H9 (cell line): ENCODE results near the gene CYFIP1. TPM values are rescaled to one million over a fixed set of nuclear protein-coding genes. Genes with fewer than 3 reads are reported as not detected.

Source experiments
- DNase-seq: peaks from one replicate; pipeline ENCODE4 v3.0.0-alpha.2; 2017
- H2AFZ ChIP-seq: one replicate; pipeline ENCODE4 v1.6.1; 2013; ENCODE audit warnings: mild to moderate bottlenecking, low read length, control low read depth, moderate library complexity
- H2AK5ac ChIP-seq: 2 replicates; pipeline ENCODE4 v1.6.1; 2013; ENCODE audit warnings: low read length, control low read depth, mixed read lengths; ENCODE audit not compliant: insufficient read length
- H2BK120ac ChIP-seq: one replicate; pipeline ENCODE4 v1.6.1; 2013; ENCODE audit warnings: low read depth, mild to moderate bottlenecking, low read length, control low read depth, inconsistent platforms; ENCODE audit not compliant: poor library complexity, severe bottlenecking
- H2BK12ac ChIP-seq: 2 replicates; pipeline ENCODE4 v1.6.1; 2013; ENCODE audit warnings: low read length, control low read depth, mixed read lengths, low read depth; ENCODE audit not compliant: insufficient read length
- H2BK15ac ChIP-seq: 2 replicates; pipeline ENCODE4 v1.6.1; 2013; ENCODE audit warnings: low read depth, low read length, control low read depth
- H2BK20ac ChIP-seq: one replicate; pipeline ENCODE4 v1.6.1; 2013; ENCODE audit warnings: low read depth, mild to moderate bottlenecking, low read length, control low read depth, inconsistent platforms; ENCODE audit not compliant: poor library complexity, severe bottlenecking
- H2BK5ac ChIP-seq: 2 replicates; pipeline ENCODE4 v1.6.1; 2013; ENCODE audit warnings: low read length, control low read depth, mixed read lengths; ENCODE audit not compliant: insufficient read length
- H3K14ac ChIP-seq: 2 replicates; pipeline ENCODE4 v1.6.1; 2013; ENCODE audit warnings: low read length, control low read depth; ENCODE audit not compliant: insufficient read depth
- H3K18ac ChIP-seq: 2 replicates; pipeline ENCODE4 v1.6.1; 2013; ENCODE audit warnings: low read depth, mild to moderate bottlenecking, mixed read lengths, low read length, control low read depth; ENCODE audit not compliant: insufficient read length
- H3K23ac ChIP-seq: 2 replicates; pipeline ENCODE4 v1.6.1; 2013; ENCODE audit warnings: low read length, control low read depth, mixed read lengths, low read depth; ENCODE audit not compliant: insufficient read length
- H3K23me2 ChIP-seq: 2 replicates; pipeline ENCODE4 v1.6.1; 2013; ENCODE audit warnings: low read depth, mild to moderate bottlenecking, mixed read lengths, low read length, control low read depth; ENCODE audit not compliant: insufficient read length, poor library complexity, severe bottlenecking
- H3K27ac ChIP-seq: 2 replicates; pipeline ENCODE4 v1.5.1; 2013; ENCODE audit warnings: low read length, control low read depth, mixed read lengths, low read depth; ENCODE audit not compliant: insufficient read length
- H3K27me3 ChIP-seq: 2 replicates; pipeline ENCODE4 v1.6.1; 2013; ENCODE audit warnings: low read length, control low read depth, inconsistent platforms; ENCODE audit not compliant: insufficient read depth
- H3K4ac ChIP-seq: 2 replicates; pipeline ENCODE4 v1.6.1; 2013; ENCODE audit warnings: low read depth, mild to moderate bottlenecking, control low read depth, inconsistent platforms, low read length, moderate library complexity
- H3K4me1 ChIP-seq: 2 replicates; pipeline ENCODE4 v1.6.1; 2013; ENCODE audit warnings: low read length, control low read depth, inconsistent platforms; ENCODE audit not compliant: insufficient read depth
- H3K4me2 ChIP-seq: 2 replicates; pipeline ENCODE4 v1.6.1; 2013; ENCODE audit warnings: low read length, control low read depth, mixed read lengths; ENCODE audit not compliant: insufficient read length, insufficient read depth
- H3K56ac ChIP-seq: 2 replicates; pipeline ENCODE4 v1.6.1; 2013; ENCODE audit warnings: low read depth, mild to moderate bottlenecking, mixed read lengths, low read length, control low read depth; ENCODE audit not compliant: insufficient read length
- H3K79me1 ChIP-seq: 2 replicates; pipeline ENCODE4 v1.6.1; 2013; ENCODE audit warnings: low read depth, mild to moderate bottlenecking, moderate library complexity, low read length, control low read depth, inconsistent platforms; ENCODE audit not compliant: insufficient read depth, poor library complexity, severe bottlenecking
- H3K79me2 ChIP-seq: 2 replicates; pipeline ENCODE4 v1.6.1; 2013; ENCODE audit warnings: low read length, control low read depth, inconsistent platforms; ENCODE audit not compliant: insufficient read depth
- H3K9ac ChIP-seq: 2 replicates; pipeline ENCODE4 v1.6.1; 2013; ENCODE audit warnings: low read length, control low read depth, mixed read lengths; ENCODE audit not compliant: insufficient read length; ENCODE audit errors: extremely low read depth
- H3K9me3 ChIP-seq: one replicate; pipeline ENCODE4 v1.6.1; 2013; ENCODE audit warnings: low read depth, low read length, inconsistent platforms; ENCODE audit not compliant: control insufficient read depth
- H3T11ph ChIP-seq: one replicate; pipeline ENCODE4 v1.6.1; 2013; ENCODE audit warnings: mild to moderate bottlenecking, low read length, control low read depth, inconsistent platforms
- H4K20me1 ChIP-seq: one replicate; pipeline ENCODE4 v1.6.1; 2013; ENCODE audit not compliant: control insufficient read depth, insufficient read length, insufficient read depth
- H4K5ac ChIP-seq: 2 replicates; pipeline ENCODE4 v1.6.1; 2013; ENCODE audit warnings: low read depth, mild to moderate bottlenecking, mixed read lengths, low read length, control low read depth; ENCODE audit not compliant: insufficient read length
- H4K8ac ChIP-seq: replicated peaks from 2 replicates; pipeline ENCODE4 v1.6.1; 2013; ENCODE audit warnings: low read length, control low read depth, mixed read lengths, low read depth; ENCODE audit not compliant: insufficient read length
- H4K91ac ChIP-seq: 2 replicates; pipeline ENCODE4 v1.6.1; 2013; ENCODE audit warnings: low read depth, mild to moderate bottlenecking, moderate library complexity, mixed read lengths, low read length, control low read depth; ENCODE audit not compliant: insufficient read length
- H3K27ac Mint-ChIP-seq, 3 experiments: 2 replicates in 2 of 3; 3 replicates in 1 of 3; pipeline ENCODE4 v1.8.0; 2020 to 2021; ENCODE audit warnings: mixed read lengths in 3 of 3, mild to moderate bottlenecking in 1 of 3, moderate library complexity in 1 of 3
- H3K27me3 Mint-ChIP-seq: 2 replicates; pipeline ENCODE4 v1.8.0; 2021; ENCODE audit warnings: low read depth, mild to moderate bottlenecking, moderate library complexity, mixed read lengths
- H3K36me3 Mint-ChIP-seq, 3 experiments: 2 replicates in 2 of 3; 3 replicates in 1 of 3; pipeline ENCODE4 v1.8.0; 2020 to 2021; ENCODE audit warnings: low read depth in 3 of 3, mixed read lengths in 3 of 3; ENCODE audit not compliant: insufficient read depth in 1 of 3
- H3K4me1 Mint-ChIP-seq, 2 experiments: 2 replicates each; pipeline ENCODE4 v1.8.0; 2020; ENCODE audit warnings: mixed read lengths in 2 of 2
- H3K4me3 Mint-ChIP-seq, 2 experiments: 2 replicates in 1 of 2; 3 replicates in 1 of 2; pipeline ENCODE4 v1.8.0; 2020 to 2021; ENCODE audit warnings: mild to moderate bottlenecking in 2 of 2, mixed read lengths in 2 of 2, moderate library complexity in 1 of 2
- H3K9me3 Mint-ChIP-seq, 2 experiments: 2 replicates in 1 of 2; 3 replicates in 1 of 2; pipeline ENCODE4 v1.8.0; 2020; ENCODE audit warnings: mild to moderate bottlenecking in 2 of 2, mixed read lengths in 2 of 2, moderate library complexity in 1 of 2
- CTCF ChIP-seq: fragments of 200-600 bp; sonication (generic); conservative IDR thresholded peaks from 3 replicates; pipeline ENCODE4 v1.8.0; 2021; ENCODE audit warnings: antibody characterized with exemption, mild to moderate bottlenecking
- WGBS: extraction: QIAGEN DNeasy Blood & Tissue Kit; methylation state at CpG from one replicate; pipeline ENCODE4 v1.1.7; 2013; ENCODE audit warnings: missing lambda C conversion rate, low lambda C conversion rate, mixed read lengths; ENCODE audit not compliant: insufficient read length; ENCODE audit errors: extremely low coverage; 5-methylcytosine and 5-hydroxymethylcytosine counted together
- total RNA-seq: library from RNA; stranded (reverse); gene quantifications from 2 replicates; pipeline ENCODE4 v1.2.1, GENCODE V29; 2021

CYFIP1 gene
- total RNA-seq, 1 experiment from 2014 or later, result 71.2 TPM

DNA sequence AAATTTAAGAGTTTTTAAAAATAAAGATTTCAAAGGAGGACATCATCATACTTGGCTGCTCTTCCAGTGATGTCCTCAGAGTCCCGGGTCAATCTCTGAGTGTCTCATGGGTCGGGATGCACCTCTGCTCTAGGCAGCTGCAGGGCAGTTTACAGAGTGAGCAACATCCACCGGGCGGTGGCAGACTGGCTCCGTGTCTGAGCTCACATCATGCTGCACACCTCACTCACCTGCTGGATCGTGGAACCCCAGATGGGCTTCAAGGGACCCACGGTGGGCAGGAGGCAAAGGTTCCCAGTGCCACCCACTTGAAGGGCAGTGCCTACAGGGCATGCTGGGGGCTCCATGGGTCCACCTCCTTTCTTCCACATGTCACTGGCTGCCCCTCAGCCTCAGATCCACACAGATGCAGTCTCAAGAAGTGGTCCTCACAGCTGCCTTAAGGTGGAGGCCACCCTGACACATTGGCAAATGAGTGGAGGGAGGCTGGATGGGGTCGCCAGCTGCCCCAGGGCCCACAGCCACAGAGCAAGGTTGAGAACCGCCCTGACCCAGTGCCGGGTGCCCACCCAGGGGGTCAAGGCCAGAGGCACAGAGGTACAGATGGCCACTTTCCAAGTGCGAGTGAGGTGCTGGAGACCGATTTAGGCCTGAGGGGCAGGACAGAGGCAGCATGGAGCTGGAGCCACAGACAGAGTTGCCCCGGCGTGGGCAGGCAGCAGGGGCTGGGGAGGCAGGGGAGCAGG lies 25.2 kb downstream of the CYFIP1 start:
- Histone ChIP-seq H2BK120ac (no peak overlapping the region), H3K14ac (no peak overlapping the region), H2AFZ (no peak overlapping the region), H2BK5ac (no peak overlapping the region), H2BK20ac (no peak overlapping the region), H3K4me1 (no peaks in the 10 kb centered on the region; the same call in 1 of the 2 replicates), H3K9me3 (no peaks in the 10 kb centered on the region), H3K23ac (no peak overlapping the region), H3K79me2 (no peaks in the 10 kb centered on the region; the same call in 1 of the 2 replicates), H3K56ac (no peak overlapping the region), H3K23me2 (no peaks in the 10 kb centered on the region), H2AK5ac (no peak overlapping the region), H4K8ac (no peak overlapping the region), H3K79me1 (no peaks in the 10 kb centered on the region), H3K4me2 (no peak overlapping the region), H3K18ac (no peak overlapping the region), H2BK12ac (no peak overlapping the region), H4K91ac (no peak overlapping the region), H4K20me1 (no peaks in the 10 kb centered on the region), H3K27ac (no peak overlapping the region), H4K5ac (no peak overlapping the region), H2BK15ac (no peak overlapping the region), H3K4ac (no peak overlapping the region), H3K9ac (no peak overlapping the region), H3K27me3 (peaks cover 6% of the 10 kb centered on the region; the same call in 1 of the 2 replicates), H3T11ph (no peak overlapping the region)
- peaks cover 82% of the 10 kb centered on the region for H3K27me3 Mint-ChIP-seq
- WGBS, result no CpG with 5 or more reads among the region's 14 CpGs
- H3K4me1 Mint-ChIP-seq, result peaks cover 17 to 34% of the 10 kb centered on the region in 2 experiments
- no peak overlapping the region for H3K27ac Mint-ChIP-seq
- H3K36me3 Mint-ChIP-seq, result peaks cover 0 to 4% (median 0%) of the 10 kb centered on the region in 3 experiments; a peak in 2 of 7 replicates
- no peak overlapping the region for H3K4me3 Mint-ChIP-seq
- H3K9me3 Mint-ChIP-seq, result peaks cover 0 to 3% of the 10 kb centered on the region in 2 experiments; a peak in 1 of 5 replicates
- DNase-seq, result no peak
- TF ChIP-seq CTCF, result no peak
